ENCODE data around the gene DCC.

DCC gene, protein sequence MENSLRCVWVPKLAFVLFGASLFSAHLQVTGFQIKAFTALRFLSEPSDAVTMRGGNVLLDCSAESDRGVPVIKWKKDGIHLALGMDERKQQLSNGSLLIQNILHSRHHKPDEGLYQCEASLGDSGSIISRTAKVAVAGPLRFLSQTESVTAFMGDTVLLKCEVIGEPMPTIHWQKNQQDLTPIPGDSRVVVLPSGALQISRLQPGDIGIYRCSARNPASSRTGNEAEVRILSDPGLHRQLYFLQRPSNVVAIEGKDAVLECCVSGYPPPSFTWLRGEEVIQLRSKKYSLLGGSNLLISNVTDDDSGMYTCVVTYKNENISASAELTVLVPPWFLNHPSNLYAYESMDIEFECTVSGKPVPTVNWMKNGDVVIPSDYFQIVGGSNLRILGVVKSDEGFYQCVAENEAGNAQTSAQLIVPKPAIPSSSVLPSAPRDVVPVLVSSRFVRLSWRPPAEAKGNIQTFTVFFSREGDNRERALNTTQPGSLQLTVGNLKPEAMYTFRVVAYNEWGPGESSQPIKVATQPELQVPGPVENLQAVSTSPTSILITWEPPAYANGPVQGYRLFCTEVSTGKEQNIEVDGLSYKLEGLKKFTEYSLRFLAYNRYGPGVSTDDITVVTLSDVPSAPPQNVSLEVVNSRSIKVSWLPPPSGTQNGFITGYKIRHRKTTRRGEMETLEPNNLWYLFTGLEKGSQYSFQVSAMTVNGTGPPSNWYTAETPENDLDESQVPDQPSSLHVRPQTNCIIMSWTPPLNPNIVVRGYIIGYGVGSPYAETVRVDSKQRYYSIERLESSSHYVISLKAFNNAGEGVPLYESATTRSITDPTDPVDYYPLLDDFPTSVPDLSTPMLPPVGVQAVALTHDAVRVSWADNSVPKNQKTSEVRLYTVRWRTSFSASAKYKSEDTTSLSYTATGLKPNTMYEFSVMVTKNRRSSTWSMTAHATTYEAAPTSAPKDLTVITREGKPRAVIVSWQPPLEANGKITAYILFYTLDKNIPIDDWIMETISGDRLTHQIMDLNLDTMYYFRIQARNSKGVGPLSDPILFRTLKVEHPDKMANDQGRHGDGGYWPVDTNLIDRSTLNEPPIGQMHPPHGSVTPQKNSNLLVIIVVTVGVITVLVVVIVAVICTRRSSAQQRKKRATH (N-terminal part only)

DNA sequence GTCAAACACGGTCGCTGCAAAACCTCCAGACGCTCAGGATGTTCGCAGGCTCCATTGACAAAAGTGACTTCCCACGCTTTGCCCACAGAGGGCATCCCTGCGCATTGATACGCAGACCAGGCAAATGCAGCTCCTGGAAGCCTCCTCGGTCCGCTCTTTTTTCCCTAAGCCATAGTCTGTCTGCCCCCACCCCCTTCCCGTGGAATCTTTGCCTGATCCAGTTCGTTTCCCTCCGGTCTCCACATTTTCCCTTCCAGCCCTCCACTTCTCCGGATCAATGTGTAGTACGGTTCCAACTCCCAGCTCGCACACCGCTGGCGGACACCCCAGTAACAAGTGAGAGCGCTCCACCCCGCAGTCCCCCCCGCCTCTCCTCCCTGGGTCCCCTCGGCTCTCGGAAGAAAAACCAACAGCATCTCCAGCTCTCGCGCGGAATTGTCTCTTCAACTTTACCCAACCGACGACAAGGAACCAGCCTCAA is at the start of gene DCC:
DCC (plus strand) TSS at position 307 of the 481 bp plus-strand sequence. CDS start 591 bp downstream, outside the sequence.
- DNase-seq: peak; percentile 28

- no peak for DNase-seq
Observed at GRCh38 chr18:52310651-52311050, 29.3 kb upstream of the DCC start.

GRCh38 chr18:52311331-52311730 is 28.7 kb upstream of the DCC start:
- DNase-seq: no peak

- DNase-seq: peak; percentile 96
Observed at GRCh38 chr18:52312346-52312745, 27.7 kb upstream of the DCC start.

DNA sequence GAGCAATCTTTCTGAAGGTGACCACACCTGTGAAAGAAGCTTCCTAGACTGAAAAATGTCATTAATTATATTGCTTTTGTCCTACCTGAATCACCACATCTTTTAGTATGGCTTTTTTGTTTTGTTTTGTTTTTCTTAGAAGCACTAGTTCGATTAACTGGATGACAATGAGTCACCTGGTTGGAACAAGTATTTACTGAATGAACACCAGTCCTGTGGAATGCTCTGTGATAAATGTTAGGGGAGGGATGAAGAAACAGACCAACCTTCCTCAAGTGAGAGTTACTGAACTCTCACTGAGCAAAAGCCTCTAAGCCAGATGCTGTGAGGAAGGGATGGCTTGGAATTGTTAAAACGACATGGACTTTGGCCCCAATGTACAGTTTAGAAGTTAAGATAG is 26.8 kb upstream of the DCC start:
- DNase-seq: no peak

GRCh38 chr18:52319424-52319983 is 20.5 kb upstream of the DCC start:
- DNase-seq: no peak

DNA sequence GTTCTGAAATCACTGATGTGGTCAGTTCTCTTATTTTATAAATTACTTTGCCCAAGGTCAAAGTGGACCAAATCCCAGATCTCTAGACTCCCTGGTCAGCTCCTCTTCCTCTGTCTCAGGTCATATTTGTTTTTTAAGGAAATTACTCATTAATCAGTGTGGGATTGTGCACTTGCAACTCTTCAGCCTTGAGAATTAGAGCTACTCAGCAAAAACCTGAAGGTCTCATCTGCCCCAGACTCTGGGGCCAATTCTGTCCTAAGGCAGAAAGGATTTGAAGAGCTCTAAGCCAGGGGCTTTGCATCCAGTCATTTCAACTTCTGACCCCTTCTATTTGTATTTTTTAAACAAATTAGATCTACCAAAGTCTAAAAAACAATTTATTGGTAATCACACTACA is 17.7 kb upstream of the DCC start:
- DNase-seq: no peak

DNA sequence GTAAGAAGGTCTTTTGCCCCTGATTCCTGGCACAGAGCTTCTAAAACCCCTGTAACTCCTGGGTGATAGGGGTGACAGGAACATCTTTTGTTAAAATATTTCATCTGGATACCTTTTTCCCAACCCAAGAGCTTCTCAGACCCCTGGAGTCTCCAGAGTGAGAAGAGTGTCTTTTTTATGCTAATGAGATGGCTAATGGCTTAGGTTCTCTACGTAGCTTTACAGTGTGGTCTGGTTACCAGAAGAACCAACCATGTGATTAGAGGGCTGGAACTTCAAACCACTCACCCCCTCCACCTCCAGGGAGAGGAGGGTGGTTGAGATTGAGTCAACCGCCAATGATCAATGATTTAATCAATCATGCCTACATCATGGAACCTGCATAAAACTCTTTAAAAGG is 16.2 kb upstream of the DCC start:
- DNase-seq: no peak

DNA sequence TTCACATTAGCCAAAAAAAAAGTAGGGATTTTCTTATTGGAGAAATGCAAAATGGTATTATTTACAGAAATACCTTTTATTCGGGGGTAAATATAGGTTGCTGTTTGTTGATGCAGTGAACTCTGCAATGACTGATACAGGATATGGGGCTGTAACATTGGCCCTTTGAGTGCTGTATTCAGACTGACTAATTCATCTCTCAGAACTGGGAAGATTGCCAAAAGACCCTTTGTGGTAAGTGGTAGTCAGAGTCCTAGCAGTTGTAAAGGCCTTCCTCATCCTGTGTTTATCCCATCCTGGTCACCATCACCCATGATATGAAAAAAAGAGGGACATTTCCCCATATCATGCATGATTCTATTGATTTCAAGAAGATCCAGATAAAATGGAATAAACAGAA is 14.0 kb upstream of the DCC start:
- peak; percentile 16 for DNase-seq

- DNase-seq: no peak
Observed at GRCh38 chr18:52333860-52334259, 6.1 kb upstream of the DCC start.

DNA sequence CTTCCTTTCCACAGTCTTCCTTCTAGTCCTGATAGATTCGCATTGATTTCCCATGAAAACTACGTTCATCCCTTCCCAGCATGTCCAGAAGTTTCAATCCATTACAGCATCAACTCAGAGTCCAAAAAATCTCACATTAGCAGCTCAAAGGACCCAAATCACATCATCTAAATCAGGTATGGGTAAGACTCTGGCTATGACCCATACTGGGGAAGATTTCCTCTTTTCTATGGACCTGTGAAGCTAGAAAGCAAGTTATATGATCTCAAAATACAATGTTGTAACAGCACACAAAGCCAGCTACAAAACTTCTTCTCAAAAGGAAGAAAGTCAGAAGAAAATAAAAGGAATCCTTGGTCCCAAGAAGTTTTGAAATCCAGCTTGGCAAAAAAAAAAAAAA is 5.7 kb upstream of the DCC start:
- no peak for DNase-seq

GRCh38 chr18:52334896-52335295 is 5.1 kb upstream of the DCC start:
- no peak for DNase-seq

GRCh38 chr18:52337276-52337675 is 2.7 kb upstream of the DCC start:
- no peak for DNase-seq

DNA sequence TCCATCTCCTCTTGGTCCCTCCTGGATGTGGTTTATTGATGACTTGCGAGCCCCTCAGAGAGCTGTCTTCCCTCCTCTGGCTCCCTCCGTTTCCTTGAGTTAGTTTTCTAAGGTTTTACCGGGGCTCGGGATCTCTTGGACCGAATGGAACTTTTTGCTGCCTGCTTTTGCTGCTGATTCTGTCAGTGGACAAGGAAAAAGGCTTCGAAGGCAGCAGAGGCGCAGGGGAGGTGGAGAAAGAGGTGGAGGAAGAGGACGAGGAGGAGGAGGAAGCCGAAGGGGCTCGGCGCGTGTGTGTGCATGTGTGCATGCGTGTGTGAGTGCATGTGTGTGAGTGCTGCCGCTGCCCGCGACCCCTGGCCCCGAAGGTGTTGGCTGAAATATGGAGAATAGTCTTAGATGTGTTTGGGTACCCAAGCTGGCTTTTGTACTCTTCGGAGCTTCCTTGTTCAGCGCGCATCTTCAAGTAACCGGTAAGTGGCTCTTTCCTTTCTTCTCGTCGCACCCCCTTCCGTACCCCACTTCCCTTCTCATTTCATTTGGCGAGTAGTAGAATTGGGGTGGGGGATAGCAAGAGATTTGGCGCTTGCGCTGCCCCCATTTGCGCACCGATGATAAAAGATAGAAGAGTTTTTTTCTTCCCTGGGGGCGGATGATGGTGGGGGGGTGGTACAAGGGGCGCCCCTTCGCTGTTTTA is 557 bp downstream of the DCC start:
- no peak for DNase-seq

GRCh38 chr18:52341103-52341432 is 1.1 kb downstream of the DCC start:
- DNase-seq: no peak

DNA sequence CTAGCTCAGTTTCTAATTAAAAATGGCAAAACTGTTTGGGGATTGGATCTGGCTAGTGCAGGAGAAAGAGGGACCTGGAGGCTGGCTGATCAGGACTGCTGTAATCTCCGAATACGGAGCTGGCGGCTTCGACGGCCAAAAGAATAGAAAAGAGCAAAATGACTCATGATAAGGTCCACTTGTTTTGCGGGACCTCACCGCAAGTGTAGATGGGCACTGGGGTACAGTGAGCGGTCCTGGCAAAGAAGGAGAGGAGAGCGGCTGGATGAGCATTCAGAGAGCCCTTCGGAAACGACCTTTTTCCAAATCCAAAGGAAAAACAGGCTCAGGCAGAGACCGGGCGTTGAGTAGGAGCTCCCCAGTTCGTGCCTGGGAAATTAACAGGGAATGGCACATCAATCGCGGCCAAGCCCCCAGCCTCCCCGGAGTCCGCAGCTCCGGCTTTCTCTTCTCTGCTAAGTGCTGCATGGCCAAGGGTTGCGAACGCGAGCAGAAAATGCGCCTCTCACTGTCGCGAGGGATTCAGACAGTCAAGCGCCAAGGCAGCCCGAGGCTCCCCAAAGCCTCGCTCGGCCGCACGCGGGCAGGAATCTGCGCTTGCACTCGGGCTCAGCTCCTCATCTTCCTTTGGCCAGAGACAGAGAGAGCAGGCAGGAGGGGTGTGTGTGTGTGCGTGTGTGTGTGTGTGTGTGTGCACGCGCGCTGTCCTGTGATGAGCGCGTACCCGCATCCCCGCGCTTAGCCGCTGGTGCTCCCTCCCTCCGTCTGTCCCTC is 1.8 kb downstream of the DCC start:
- DNase-seq: no peak

- DNase-seq: no peak
Observed at GRCh38 chr18:52342456-52342855, 2.5 kb downstream of the DCC start.

DNA sequence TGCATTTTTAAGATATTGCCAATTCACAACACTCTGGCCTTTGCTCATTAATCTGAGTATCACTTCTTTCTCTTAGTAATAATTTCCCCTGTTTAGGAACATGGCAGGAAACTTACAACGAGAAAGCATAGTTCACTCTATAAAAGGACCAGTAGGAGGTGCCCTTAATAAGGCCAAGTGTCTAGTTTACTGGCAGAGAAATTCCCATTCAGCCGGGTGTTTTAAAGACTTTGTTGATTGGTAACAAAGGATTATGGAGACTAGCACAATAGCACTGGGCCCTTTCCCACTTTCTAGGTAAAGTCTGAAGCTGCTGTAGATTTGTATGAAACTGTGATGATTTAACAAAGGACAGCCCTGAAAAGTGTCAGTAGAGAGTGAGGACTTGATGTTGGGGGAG is 3.1 kb downstream of the DCC start:
- DNase-seq: peak; percentile 20

DNA sequence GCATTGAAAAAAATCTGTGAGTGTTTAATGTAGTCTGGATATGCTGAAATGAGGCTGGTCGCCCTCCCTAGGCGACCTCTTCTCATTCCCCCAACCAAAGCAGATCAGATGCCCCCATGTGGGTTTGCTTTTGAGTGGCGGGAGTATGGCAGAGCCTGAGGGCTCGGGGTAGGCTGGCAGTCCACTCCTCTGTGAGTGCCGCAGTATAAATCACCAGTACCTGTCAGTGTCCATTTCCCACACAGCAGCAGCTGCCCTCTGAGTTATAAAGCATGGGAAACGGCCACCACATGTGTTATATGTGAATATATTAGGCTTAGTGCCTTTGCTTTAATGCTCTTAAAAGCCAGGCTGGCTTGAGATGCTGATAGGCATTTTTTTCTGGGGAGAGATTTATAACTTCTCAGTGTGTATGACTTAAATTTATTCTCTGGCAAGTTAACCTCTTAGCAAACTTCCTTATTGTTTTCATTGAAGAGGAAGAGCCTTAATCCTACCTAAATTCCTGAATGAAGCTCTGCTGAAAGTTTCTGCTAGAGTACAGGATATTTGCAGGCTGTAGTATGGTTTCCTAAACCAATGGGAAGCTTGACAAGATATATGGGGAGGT is 3.8 kb downstream of the DCC start:
- no peak for DNase-seq

GRCh38 chr18:52344881-52345280 is 4.9 kb downstream of the DCC start:
- DNase-seq: no peak

GRCh38 chr18:52345428-52345827 is 5.4 kb downstream of the DCC start:
- no peak for DNase-seq

All from DMS153 (cell line).